ENCODE data around the gene DGKG. TPM values are rescaled to one million over a fixed set of nuclear protein-coding genes. Genes with fewer than 3 reads are reported as not detected.

Gene DGKG
- total RNA-seq, 1 donor from 2014 or later = 1.4 TPM

GRCh38 chr3:186118692-186119091 lies 243.3 kb downstream of the DGKG start:
- DNase-seq (ENCODE audit: low spot score) (no peak), ATAC-seq (no peak)

GRCh38 chr3:186117521-186118134 lies 244.4 kb downstream of the DGKG start:
- ATAC-seq (no peak), DNase-seq (ENCODE audit: low spot score) (no peak)

DNA sequence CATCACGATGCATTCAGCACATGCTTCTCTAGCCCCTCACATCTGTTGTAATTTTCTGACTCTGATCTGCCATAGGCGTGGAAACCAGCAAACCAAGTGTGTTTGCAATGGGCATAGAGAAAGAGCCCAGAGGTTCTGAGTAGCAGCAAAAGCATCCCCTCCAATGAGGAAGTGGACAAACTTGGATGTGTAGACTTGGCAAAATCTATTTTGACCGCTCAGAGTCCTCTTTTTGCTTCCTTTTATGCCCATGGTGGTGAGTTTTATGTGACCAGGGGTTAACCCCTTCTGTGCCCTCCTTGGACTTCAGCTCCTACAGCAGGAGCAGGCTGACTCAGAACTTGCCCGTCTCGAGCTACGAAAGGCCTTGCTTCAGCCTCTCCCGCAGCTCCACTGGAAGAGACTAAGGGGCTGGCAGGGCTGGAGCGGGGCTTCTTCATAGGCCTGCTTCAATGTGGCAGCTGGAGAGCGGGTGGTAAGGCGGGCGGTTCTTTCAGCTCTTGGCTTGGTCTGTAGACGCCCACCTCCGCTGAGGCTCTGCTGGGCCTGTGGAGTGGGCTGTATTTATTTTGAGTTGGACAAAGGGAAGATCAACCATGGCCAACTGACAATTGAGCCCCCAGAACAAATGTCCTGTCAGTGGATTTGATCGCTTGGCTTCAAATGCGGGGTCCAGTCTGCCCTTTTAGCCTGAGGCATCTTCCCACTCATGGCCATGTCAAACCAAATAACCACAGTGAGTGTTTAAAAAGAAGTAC lies 246.6 kb downstream of the DGKG start:
- DNase-seq (ENCODE audit: low spot score) (no peak), ATAC-seq (peak; percentile 23)

DNA sequence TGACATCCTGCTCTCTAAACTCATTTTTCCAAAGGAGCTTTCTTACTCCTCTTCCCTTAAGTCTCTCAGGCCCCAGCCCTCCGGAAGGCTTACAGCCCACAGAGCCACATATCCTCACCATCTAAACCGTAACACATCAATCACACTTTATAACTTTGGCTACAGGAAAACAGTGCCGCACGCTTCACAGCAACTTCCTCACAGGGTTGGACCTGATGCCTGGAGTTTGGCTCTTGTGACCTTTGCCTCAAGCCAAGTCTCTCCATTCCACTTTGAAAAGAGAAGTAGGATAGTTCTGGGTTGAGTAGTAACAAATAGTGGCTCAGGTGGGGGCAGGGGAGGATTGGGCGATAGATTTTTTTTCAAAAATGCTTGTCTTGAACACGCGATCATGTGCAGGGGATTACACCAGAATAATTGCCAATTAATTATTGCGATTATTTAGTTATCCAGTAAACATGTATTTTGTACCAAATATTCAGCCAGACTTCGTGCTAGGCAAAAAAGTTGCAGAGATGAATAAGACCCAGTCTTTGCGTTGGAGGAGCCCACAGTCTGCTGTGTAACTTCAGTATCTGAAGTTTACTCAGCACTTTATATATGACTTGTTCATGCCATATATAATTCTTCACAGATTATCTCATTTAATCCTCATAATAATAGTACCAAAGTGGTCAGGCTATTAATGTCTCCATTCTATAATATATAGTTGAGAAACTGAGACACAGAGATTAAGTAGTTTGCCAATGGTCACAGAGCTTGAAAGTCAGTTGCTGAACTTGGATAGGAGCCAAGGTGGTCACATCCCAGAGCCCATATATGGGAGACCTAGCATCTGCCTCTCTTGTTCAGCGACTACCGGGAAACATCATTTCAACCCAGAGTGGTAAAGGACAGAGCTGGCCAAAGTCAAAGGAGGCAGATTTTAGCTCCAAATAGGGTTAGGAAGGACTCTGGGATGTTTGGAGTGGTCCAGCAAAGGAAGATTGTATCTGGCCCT lies 250.8 kb downstream of the DGKG start:
- DNase-seq (ENCODE audit: low spot score) (no peak), ATAC-seq (no peak)

GRCh38 chr3:186109897-186110803 lies 251.9 kb downstream of the DGKG start:
- DNase-seq (ENCODE audit: low spot score) (no peak), ATAC-seq (no peak)

GRCh38 chr3:186108941-186109865 lies 252.8 kb downstream of the DGKG start, which contains the start of gene ETV5:
ETV5 (minus strand) TSS chr3:186109089; CDS start chr3:186105868, 3,221 bp downstream.
- DNase-seq (ENCODE audit: low spot score) (peak; percentile 100), ATAC-seq (peak; percentile 91)

- DNase-seq (ENCODE audit: low spot score) = no peak
- peak; percentile 1 for ATAC-seq
Measured at GRCh38 chr3:186108106-186108940, 253.7 kb downstream of the DGKG start.

DNA sequence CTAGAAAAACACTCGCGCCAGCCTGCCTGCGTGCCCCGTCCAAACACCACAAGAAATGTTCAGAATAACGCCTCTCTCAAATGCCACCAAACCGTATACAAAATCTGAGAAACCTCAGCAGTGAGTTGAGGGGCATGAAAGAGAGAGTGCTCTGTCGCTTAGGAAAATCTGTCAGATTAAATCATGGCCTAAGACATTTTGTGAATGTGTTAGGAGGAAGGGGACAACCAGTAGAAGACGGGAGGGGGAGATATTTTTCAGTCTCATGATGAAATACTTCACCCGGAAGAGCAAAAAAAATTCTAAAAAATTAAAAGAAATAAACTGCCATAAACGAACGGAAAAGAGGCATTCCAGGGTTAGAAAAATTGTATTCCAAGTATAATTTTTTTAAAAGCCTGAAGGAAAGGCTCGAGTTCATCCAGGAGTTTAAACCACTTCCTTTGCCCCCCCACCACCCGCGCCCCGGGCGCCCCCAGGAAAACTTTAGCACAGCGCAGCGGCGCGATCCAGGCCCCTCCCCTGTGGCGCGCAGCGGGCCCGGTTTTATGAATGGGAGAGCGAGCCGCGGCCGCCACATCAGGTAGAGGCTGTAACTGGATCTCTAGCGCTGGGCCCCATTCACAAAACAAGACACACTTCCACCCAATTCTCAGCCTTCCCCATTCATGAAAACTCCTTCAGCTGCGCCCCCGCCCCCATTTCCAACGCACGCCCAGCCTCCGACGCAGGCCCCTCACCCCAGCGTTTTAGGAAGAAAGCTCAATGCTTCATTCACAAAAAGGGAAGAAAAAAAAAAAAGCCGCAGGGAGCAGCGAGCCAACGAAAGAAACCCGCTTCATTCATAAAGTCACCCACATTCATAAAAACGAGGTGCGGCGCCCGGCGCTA lies 254.6 kb downstream of the DGKG start:
- ATAC-seq (peak; percentile 47), DNase-seq (ENCODE audit: low spot score) (peak; percentile 67)

GRCh38 chr3:186105543-186105942 lies 256.5 kb downstream of the DGKG start:
- ATAC-seq = no peak
- DNase-seq (ENCODE audit: low spot score) = no peak

DNA sequence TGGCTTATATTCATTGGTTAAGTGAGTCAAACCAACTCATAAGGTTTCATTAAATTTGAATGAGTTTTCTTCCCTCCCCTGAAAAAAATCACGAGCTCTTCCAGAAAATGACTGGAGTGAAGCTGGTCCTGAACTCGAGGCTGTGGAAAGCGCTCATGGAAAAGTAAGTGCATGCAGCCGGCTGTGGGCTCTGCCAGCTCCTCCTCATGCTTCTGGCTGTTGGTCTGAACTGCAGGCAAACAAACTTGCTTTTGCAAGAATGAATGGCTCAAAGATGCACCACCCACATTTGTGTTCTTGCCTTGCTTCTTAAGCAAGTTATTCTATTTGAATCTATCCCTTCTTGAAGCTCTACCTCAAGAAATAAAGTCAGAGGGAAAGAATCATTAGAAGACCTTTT lies 259.3 kb downstream of the DGKG start:
- ATAC-seq (no peak), DNase-seq (ENCODE audit: low spot score) (no peak)

DNA sequence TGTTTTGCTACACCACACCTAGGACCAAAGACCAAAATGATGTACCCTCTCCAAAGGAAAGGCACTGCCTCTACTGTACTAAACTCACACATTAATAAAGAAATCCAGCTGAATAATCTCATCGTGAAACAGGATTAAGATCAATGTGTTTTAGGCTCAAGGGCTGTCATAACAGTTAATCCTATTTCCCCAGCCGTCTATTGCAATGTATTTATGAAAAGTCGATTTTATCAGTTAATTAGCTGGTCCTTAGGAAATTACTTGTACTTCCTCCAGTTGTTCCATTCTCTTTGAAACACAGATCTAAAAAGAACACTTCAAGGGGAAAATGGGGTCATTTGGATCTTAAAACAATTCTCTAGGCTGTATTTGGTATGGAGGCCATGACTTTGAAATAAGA lies 261.6 kb downstream of the DGKG start:
- ATAC-seq (no peak), DNase-seq (ENCODE audit: low spot score) (no peak)

GRCh38 chr3:186099178-186099577 lies 262.9 kb downstream of the DGKG start:
- DNase-seq (ENCODE audit: low spot score) (no peak), ATAC-seq (no peak)

DNA sequence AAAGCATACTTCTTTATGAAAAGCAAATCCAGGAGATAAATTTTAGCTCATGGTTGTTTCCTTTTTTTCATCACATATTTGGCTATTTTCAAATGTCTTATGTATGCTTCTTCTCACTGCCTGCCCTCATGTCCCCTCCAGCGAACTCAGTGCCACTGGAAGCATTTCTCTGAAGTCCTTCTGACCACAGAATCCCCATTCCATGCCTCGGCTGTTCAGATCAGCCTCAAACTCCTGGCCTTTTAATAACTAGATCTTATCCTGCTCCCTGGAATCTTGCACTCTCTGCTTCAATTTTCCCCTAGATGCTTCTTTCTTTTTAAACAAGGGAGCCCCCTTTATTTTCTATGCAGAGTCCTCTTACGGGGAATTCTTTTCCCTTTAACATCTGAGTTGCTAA lies 263.3 kb downstream of the DGKG start:
- ATAC-seq (no peak), DNase-seq (ENCODE audit: low spot score) (no peak)

DNA sequence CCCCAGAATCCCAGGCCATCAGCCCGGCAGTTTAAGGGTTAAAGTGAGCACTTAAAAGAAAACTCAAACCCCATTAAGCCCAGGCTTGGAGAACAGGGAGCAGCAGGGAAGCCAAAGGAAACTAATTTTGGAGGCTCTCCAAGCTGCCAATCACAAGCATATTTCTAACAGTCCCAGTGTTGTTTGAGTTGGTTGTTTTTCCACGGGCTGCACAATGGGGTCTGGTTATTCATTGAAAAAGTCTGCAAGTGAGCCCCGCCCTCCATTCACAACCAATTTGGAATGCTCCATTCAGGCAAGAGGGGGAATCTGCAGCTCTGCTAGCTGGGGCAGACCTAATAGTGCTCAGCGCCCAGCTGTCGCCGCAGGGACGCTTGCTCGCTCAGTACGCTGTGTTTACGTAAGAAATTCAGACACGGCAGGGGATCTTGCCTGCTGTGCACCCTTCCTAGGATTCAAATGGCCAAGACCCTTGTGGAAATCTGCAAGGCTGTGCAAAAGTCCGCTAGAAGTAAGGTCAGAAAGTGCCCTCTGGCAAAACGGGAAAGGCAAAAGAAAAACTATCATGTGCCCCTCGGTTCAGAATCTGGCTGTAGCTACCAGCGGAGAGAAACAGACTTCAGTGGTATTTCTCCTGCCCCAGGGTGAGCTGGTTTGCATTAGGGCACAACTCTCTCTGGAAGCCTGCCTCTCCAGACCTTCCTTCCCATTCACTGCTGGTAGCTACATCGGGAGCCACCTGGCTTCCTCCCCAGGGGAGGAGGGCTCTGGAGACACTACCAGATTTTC lies 264.2 kb downstream of the DGKG start:
- peak; percentile 95 for ATAC-seq
- peak; percentile 85 for DNase-seq (ENCODE audit: low spot score)

DNA sequence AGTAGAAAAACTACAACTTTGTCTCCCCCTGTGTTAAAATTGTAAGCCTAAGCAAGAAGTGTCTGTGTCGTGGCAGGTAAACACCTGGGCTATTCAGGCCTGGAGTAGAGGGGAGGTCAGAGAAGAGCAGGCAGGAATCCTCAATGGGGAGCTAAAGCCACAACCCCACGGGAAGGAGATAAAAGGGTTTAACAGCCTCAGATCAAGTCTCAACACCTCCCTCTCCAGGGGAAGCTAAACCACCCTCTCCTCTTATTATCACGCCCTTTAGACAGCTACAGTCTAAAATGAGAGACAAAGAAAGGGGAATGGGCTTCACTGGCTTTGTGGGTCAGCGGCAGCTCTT lies 264.7 kb downstream of the DGKG start:
- DNase-seq (ENCODE audit: low spot score) (no peak), ATAC-seq (no peak)

Measured in left lobe of liver (tissue), 2 donors.